GM12891 (cell line): ENCODE measurements around the gene POLR1C.
"Not testable (repeated sequence)": the region's sequence is repeated elsewhere in the genome, so short reads cannot be mapped to it uniquely, and the experiment has no call there.

Experiments used
- DNase-seq: peaks from one replicate; pipeline ENCODE4 v3.0.0; 2011; ENCODE audit warnings: low spot score; ENCODE audit not compliant: insufficient read length
- FAIRE-seq: peaks from 2 replicates; lab custom pipeline; 2011; peaks lifted over from hg19 to GRCh38; lab: Jason Lieb, UNC
- PAX5 ChIP-seq: IDR thresholded peaks from 2 replicates; pipeline ENCODE4 v1.6.1; 2011; ENCODE audit warnings: low read length, moderate library complexity, mild to moderate bottlenecking; ENCODE audit not compliant: insufficient read depth, severe bottlenecking
- POLR2A ChIP-seq: IDR thresholded peaks from 2 replicates; pipeline ENCODE4 v1.6.1; 2011; ENCODE audit warnings: low read depth, low read length, control low read depth
- POLR2AphosphoS5 ChIP-seq: IDR thresholded peaks from 2 replicates; pipeline ENCODE4 v1.6.1; 2011; ENCODE audit warnings: low read depth, low read length, control low read depth
- POU2F2 ChIP-seq: IDR thresholded peaks from 2 replicates; pipeline ENCODE4 v1.6.1; 2011; ENCODE audit warnings: low read depth, mild to moderate bottlenecking, control low read depth, low read length, moderate library complexity
- SPI1 ChIP-seq: IDR thresholded peaks from 2 replicates; pipeline ENCODE4 v1.6.1; 2011; ENCODE audit warnings: low read depth, low read length, control low read depth
- TAF1 ChIP-seq: IDR thresholded peaks from 2 replicates; pipeline ENCODE4 v1.6.1; 2011; ENCODE audit warnings: low read depth, low read length, control low read depth

Gene POLR1C

GRCh38 chr6:43497689-43498088, 19.2 kb upstream of the POLR1C start:
- TF ChIP-seq SPI1: no peak
- no peak for TF ChIP-seq TAF1
- no peak for TF ChIP-seq POU2F2
- TF ChIP-seq POLR2A: no peak
- no peak for TF ChIP-seq PAX5
- no peak for TF ChIP-seq POLR2AphosphoS5
- FAIRE-seq (no peak), DNase-seq (no peak)

DNA sequence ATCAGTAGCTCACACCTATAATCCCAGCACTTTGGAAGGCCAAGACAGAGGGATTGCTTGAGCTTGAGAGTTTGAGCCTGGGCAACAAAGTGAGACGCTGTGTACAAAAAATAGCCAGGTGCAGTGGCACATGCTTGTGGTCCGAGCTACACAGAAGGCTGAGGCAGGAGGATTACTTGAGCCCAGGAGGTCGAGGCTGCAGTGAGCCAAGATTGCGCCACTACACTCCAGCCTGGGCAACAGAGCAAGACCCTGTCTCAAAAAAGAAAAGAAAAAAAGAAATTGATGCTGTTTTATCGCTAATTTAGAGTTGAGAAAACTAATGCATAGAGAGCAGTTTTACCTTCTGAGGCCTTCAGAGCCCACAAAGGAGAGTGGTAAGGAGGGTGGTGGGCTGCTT, 18.6 kb upstream of the POLR1C start:
- DNase-seq, FAIRE-seq: not testable (repeated sequence)

- DNase-seq (no peak), FAIRE-seq (no peak)
- TF ChIP-seq SPI1 (no peak), POLR2AphosphoS5 (no peak), POLR2A (no peak), PAX5 (no peak), POU2F2 (no peak), TAF1 (no peak)
Measured at GRCh38 chr6:43499028-43499815, 17.7 kb upstream of the POLR1C start.

- FAIRE-seq: no peak
- no peak for DNase-seq
- TF ChIP-seq POU2F2 (no peak), SPI1 (no peak), POLR2A (no peak), POLR2AphosphoS5 (no peak), PAX5 (no peak), TAF1 (no peak)
Measured at GRCh38 chr6:43500921-43501320, 16.0 kb upstream of the POLR1C start.

DNA sequence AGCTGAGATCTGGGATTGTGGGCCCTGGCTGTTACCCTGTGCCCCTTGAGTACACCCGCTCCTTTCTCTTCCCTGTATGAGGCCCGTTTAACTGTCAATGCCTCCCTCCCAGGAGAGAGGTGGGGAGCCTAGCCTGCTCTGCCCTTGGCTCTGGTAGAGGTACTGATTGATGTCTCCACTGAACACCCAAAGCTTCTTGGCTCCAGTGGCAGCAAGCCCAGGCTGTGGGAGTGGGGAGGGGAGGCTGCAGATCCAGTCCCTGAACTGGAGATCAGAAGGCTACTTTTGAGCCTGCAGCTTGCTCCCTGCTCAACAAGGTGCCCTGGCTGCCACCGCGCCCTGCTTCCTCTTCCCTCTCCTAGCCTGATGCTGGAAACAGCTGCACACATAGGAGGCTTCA, 14.2 kb upstream of the POLR1C start:
- no peak for DNase-seq
- FAIRE-seq: no peak
- TF ChIP-seq POLR2A (no peak), PAX5 (no peak), POLR2AphosphoS5 (no peak)

- DNase-seq (no peak), FAIRE-seq (no peak)
- no peak for TF ChIP-seq PAX5
- no peak for TF ChIP-seq POLR2AphosphoS5
- no peak for TF ChIP-seq TAF1
- no peak for TF ChIP-seq POLR2A
- no peak for TF ChIP-seq POU2F2
- TF ChIP-seq SPI1: no peak
Measured at GRCh38 chr6:43503443-43503842, 13.4 kb upstream of the POLR1C start.

GRCh38 chr6:43504756-43505593, 11.9 kb upstream of the POLR1C start:
- no peak for DNase-seq
- TF ChIP-seq POLR2A (no peak), PAX5 (no peak), TAF1 (no peak), POU2F2 (no peak), POLR2AphosphoS5 (no peak), SPI1 (no peak)
- no peak for FAIRE-seq

- TF ChIP-seq SPI1 (no peak), POLR2AphosphoS5 (no peak), POU2F2 (no peak), PAX5 (no peak), TAF1 (no peak), POLR2A (no peak)
- no peak for DNase-seq
- FAIRE-seq: no peak
Measured at GRCh38 chr6:43505718-43506117, 11.2 kb upstream of the POLR1C start.

- no peak for DNase-seq
- FAIRE-seq: no peak
- TF ChIP-seq TAF1 (no peak), PAX5 (no peak), POLR2AphosphoS5 (no peak), POU2F2 (no peak), POLR2A (no peak), SPI1 (no peak)
Measured at GRCh38 chr6:43506171-43506570, 10.7 kb upstream of the POLR1C start.
